HEK293 (cell line): Measurements from ENCODE around the gene PLCG2.
A peak's percentile ranks its signal among the peaks of the same experiment; 100 is the strongest.
"Not testable (repeated sequence)": the region's sequence is repeated elsewhere in the genome, so short reads cannot be mapped to it uniquely, and the experiment has no call there.

Experiments used
- CTCF ChIA-PET: fragments of 350-600 bp; formaldehyde crosslinking; extraction: SDS; loops from one replicate; lab custom pipeline; 2021; ENCODE audit warnings: antibody characterized with exemption; lab: Yijun Ruan, JAX
- POLR2A ChIA-PET: fragments of 300-600 bp; formaldehyde crosslinking; extraction: SDS; loops from one replicate; lab custom pipeline; 2020; ENCODE audit warnings: antibody characterized with exemption, inconsistent platforms; lab: Yijun Ruan, JAX
- H3K27ac ChIP-seq: fragments of 200-500 bp; sonication (Bioruptor generic); 2 replicates; pipeline ENCODE4 v1.5.1; 2014; ENCODE audit warnings: low read depth, low read length, control low read depth, inconsistent platforms; ENCODE audit errors: extremely low read depth
- H3K36me3 ChIP-seq, 2 experiments: fragments of 200-500 bp in 1 of 2; sonication (Bioruptor generic) in 1 of 2; 1 replicate in 1 of 2; 2 replicates in 1 of 2; pipeline ENCODE4 v1.5.1; 2014 to 2017; ENCODE audit warnings: inconsistent platforms in 2 of 2, low read length in 2 of 2; ENCODE audit not compliant: control insufficient read depth in 2 of 2, insufficient read depth in 1 of 2
- H3K4me1 ChIP-seq: fragments of 200-500 bp; sonication (Bioruptor generic); 2 replicates; pipeline ENCODE4 v1.5.1; 2014; ENCODE audit warnings: mild to moderate bottlenecking, low read length, inconsistent platforms; ENCODE audit not compliant: control insufficient read depth, insufficient read depth
- H3K4me3 ChIP-seq: 2 replicates; pipeline ENCODE4 v1.5.1; 2011; ENCODE audit warnings: low read depth, mild to moderate bottlenecking, control low read depth, low read length, moderate library complexity
- H3K9me3 ChIP-seq: fragments of 200-500 bp; sonication (Bioruptor generic); 2 replicates; pipeline ENCODE4 v1.5.1; 2014; ENCODE audit warnings: low read depth, low read length, inconsistent platforms; ENCODE audit not compliant: control insufficient read depth, insufficient read depth
- BCL6B ChIP-seq: fragments of 450-650 bp; formaldehyde crosslinking; IDR thresholded peaks from 2 replicates; pipeline ENCODE4 v1.5.1; 2017; ENCODE audit warnings: missing biosample characterization, missing genetic modification characterization
- GLIS1 ChIP-seq: fragments of 450-650 bp; formaldehyde crosslinking; IDR thresholded peaks from 2 replicates; pipeline ENCODE4 v1.5.1; 2016; ENCODE audit warnings: missing biosample characterization, missing genetic modification characterization
- PRDM2 ChIP-seq: fragments of 450-650 bp; formaldehyde crosslinking; IDR thresholded peaks from 2 replicates; pipeline ENCODE4 v1.5.1; 2016; ENCODE audit warnings: missing biosample characterization, missing genetic modification characterization, borderline replicate concordance
- SETDB1 ChIP-seq: IDR thresholded peaks from one replicate; pipeline ENCODE4 v1.6.1; 2017; ENCODE audit warnings: mild to moderate bottlenecking, low read length, moderate library complexity, mixed read lengths; ENCODE audit not compliant: insufficient read length
- TCF7L2 ChIP-seq: IDR thresholded peaks from 2 replicates; pipeline ENCODE4 v1.6.1; 2011; ENCODE audit warnings: low read depth, mild to moderate bottlenecking, inconsistent platforms, low read length, moderate library complexity, borderline replicate concordance
- ZBTB7A ChIP-seq: fragments of 450-650 bp; formaldehyde crosslinking; IDR thresholded peaks from 2 replicates; pipeline ENCODE4 v1.5.1; 2016; ENCODE audit warnings: low read depth, missing biosample characterization, missing genetic modification characterization
- ZNF223 ChIP-seq: fragments of 450-650 bp; formaldehyde crosslinking; IDR thresholded peaks from 2 replicates; pipeline ENCODE4 v1.5.1; 2016; ENCODE audit warnings: missing biosample characterization, missing genetic modification characterization
- ZNF302 ChIP-seq: fragments of 450-650 bp; formaldehyde crosslinking; IDR thresholded peaks from 2 replicates; pipeline ENCODE4 v1.5.1; 2016; ENCODE audit warnings: missing biosample characterization, missing genetic modification characterization, low read depth
- ZNF585B ChIP-seq: fragments of 450-650 bp; formaldehyde crosslinking; IDR thresholded peaks from 2 replicates; pipeline ENCODE4 v1.5.1; 2016; ENCODE audit warnings: missing biosample characterization, missing genetic modification characterization
- ZNF626 ChIP-seq: fragments of 450-650 bp; sonication (Bioruptor Pico); formaldehyde crosslinking; IDR thresholded peaks from 2 replicates; pipeline ENCODE4 v1.5.1; 2018; ENCODE audit warnings: missing biosample characterization, missing genetic modification characterization, inconsistent platforms
- ZNF658 ChIP-seq: fragments of 450-650 bp; formaldehyde crosslinking; IDR thresholded peaks from 2 replicates; pipeline ENCODE4; 2016; ENCODE audit warnings: missing biosample characterization, missing genetic modification characterization
- ZSCAN16 ChIP-seq: fragments of 450-650 bp; formaldehyde crosslinking; IDR thresholded peaks from 2 replicates; pipeline ENCODE4 v1.5.1; 2016; ENCODE audit warnings: missing biosample characterization, missing genetic modification characterization

Gene PLCG2

DNA sequence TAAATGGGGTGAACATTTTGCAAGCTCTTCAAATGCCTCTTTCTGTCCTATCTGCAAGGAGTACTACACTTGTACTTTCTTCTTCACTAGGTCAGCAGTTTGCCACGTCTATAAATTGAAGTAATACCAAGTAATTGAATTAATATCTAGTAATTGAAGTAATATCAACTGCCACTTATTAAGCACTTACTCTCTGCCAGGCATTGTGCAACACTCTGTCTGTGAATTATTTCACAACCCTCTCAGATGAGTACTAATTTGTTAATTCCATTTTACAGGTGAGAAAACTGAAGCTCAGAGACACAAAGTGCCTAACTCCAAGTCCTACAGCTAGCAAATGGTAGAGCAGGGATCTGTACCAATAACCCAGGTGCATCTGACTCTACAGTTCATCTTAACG lies 228.1 kb downstream of the PLCG2 start:
- Histone ChIP-seq H3K27ac (no peak overlapping the region), H3K4me3 (no peak overlapping the region), H3K36me3 (no peaks in the 10 kb centered on the region), H3K4me1 (no peaks in the 10 kb centered on the region)
- ChIA-PET POLR2A (no interaction called here), CTCF (interaction anchor here (1.4 kb wide), 1 partner anchor 10 kb away, joined by 5 read pairs; no protein-coding TSS in a partner anchor)
- no peak for TF ChIP-seq GLIS1
- TF ChIP-seq ZBTB7A, result no peak
- no peak for TF ChIP-seq ZNF302
- TF ChIP-seq PRDM2 (tag by site-specific recombination), result no peak
- no peak for TF ChIP-seq ZSCAN16
- no peak for TF ChIP-seq TCF7L2
- TF ChIP-seq, all 188 proteins: peak for 0
- no peaks in the 10 kb centered on the region for H3K9me3 ChIP-seq

- H3K36me3 ChIP-seq, result no peaks in the 10 kb centered on the region
- ChIA-PET CTCF (no interaction called here), POLR2A (no interaction called here)
- TF ChIP-seq BCL6B (tag by site-specific recombination), result no peak
- TF ChIP-seq ZNF626 (tag by site-specific recombination), result 0 out of 2 replicates have a peak, but pooled peaks have one; percentile 13
- no peak for TF ChIP-seq ZNF223
- TF ChIP-seq ZNF658 (tag by site-specific recombination), result no peak
- TF ChIP-seq SETDB1, result peak; percentile 84
- TF ChIP-seq ZNF585B, result 0 out of 2 replicates have a peak, but pooled peaks have one; percentile 26
- H3K4me1 ChIP-seq, result no peaks in the 10 kb centered on the region
- H3K4me3 ChIP-seq, result no peak overlapping the region
- no peak overlapping the region for H3K27ac ChIP-seq
- H3K9me3 ChIP-seq, result no peaks in the 10 kb centered on the region
Measured at GRCh38 chr16:82008957-82009592, 230.0 kb downstream of the PLCG2 start.

- H3K9me3 ChIP-seq, POLR2A ChIA-PET, H3K36me3 ChIP-seq, H3K4me3 ChIP-seq, H3K27ac ChIP-seq, H3K4me1 ChIP-seq: not testable (repeated sequence)
- CTCF ChIA-PET, result interaction anchor here (0.6 kb wide), 1 partner anchor 1061 kb away, joined by 4 read pairs; no protein-coding TSS in a partner anchor
Measured at GRCh38 chr16:82009789-82010188, 230.7 kb downstream of the PLCG2 start.
